ENCODE measurements around the gene PPT2.

The PPT2 gene

GRCh38 chr6:32168807-32169591 lies 15.1 kb downstream of the PPT2 start:
- no peak for TF ChIP-seq CTCF (conservative IDR thresholded peaks at IDR 0.05; ENCODE audit: low read depth, low read length)
- Histone ChIP-seq H2AFZ (ENCODE audit: low read depth) (no peak overlapping the region), H3K79me2 (ENCODE audit: insufficient read depth, low read depth) (no peaks in the 10 kb centered on the region), H3K27me3 (ENCODE audit: insufficient read depth, low read depth) (no peaks in the 10 kb centered on the region), H4K20me1 (ENCODE audit: insufficient read depth) (no peaks in the 10 kb centered on the region), H3K36me3 (ENCODE audit: insufficient read depth) (no peaks in the 10 kb centered on the region), H3K4me3 (IDR thresholded peaks at IDR 0.05; ENCODE audit: insufficient read depth, low read depth, low read length) (no peak overlapping the region), H3K4me2 (no peak overlapping the region), H3K9ac (no peak overlapping the region), H3K4me1 (ENCODE audit: low read depth, poor library complexity, severe bottlenecking) (no peaks in the 10 kb centered on the region), H3K27ac (no peak overlapping the region)

GRCh38 chr6:32170294-32170693 lies 16.4 kb downstream of the PPT2 start:
- no peak overlapping the region for H3K9ac ChIP-seq
- no peaks in the 10 kb centered on the region for H3K27me3 ChIP-seq (ENCODE audit: insufficient read depth, low read depth)
- no peak overlapping the region for H3K27ac ChIP-seq
- TF ChIP-seq CTCF (conservative IDR thresholded peaks at IDR 0.05; ENCODE audit: low read depth, low read length) = no peak
- H3K36me3 ChIP-seq (ENCODE audit: insufficient read depth) = no peaks in the 10 kb centered on the region
- H3K4me1 ChIP-seq (ENCODE audit: low read depth, poor library complexity, severe bottlenecking) = peaks cover 4% of the 10 kb centered on the region
- no peaks in the 10 kb centered on the region for H4K20me1 ChIP-seq (ENCODE audit: insufficient read depth)
- no peak overlapping the region for H3K4me3 ChIP-seq (IDR thresholded peaks at IDR 0.05; ENCODE audit: insufficient read depth, low read depth, low read length)
- no peak overlapping the region for H3K4me2 ChIP-seq
- no peaks in the 10 kb centered on the region for H3K79me2 ChIP-seq (ENCODE audit: insufficient read depth, low read depth)
- H2AFZ ChIP-seq (ENCODE audit: low read depth) = no peak overlapping the region

GRCh38 chr6:32171234-32171633 lies 17.3 kb downstream of the PPT2 start:
- H3K4me2 ChIP-seq = no peak overlapping the region
- no peaks in the 10 kb centered on the region for H3K36me3 ChIP-seq (ENCODE audit: insufficient read depth)
- no peak for TF ChIP-seq CTCF (conservative IDR thresholded peaks at IDR 0.05; ENCODE audit: low read depth, low read length)
- no peak overlapping the region for H3K4me3 ChIP-seq (IDR thresholded peaks at IDR 0.05; ENCODE audit: insufficient read depth, low read depth, low read length)
- peaks cover 6% of the 10 kb centered on the region for H3K4me1 ChIP-seq (ENCODE audit: low read depth, poor library complexity, severe bottlenecking)
- no peak overlapping the region for H2AFZ ChIP-seq (ENCODE audit: low read depth)
- no peaks in the 10 kb centered on the region for H4K20me1 ChIP-seq (ENCODE audit: insufficient read depth)
- no peak overlapping the region for H3K9ac ChIP-seq
- no peak overlapping the region for H3K27ac ChIP-seq
- H3K79me2 ChIP-seq (ENCODE audit: insufficient read depth, low read depth) = no peaks in the 10 kb centered on the region
- H3K27me3 ChIP-seq (ENCODE audit: insufficient read depth, low read depth) = no peaks in the 10 kb centered on the region

GRCh38 chr6:32173051-32173727 lies 19.2 kb downstream of the PPT2 start:
- peaks cover 15% of the 10 kb centered on the region for H3K4me1 ChIP-seq (ENCODE audit: low read depth, poor library complexity, severe bottlenecking)
- TF ChIP-seq CTCF (conservative IDR thresholded peaks at IDR 0.05; ENCODE audit: low read depth, low read length) = no peak

More at GRCh38 chr6:32173051-32173727, 19.2 kb downstream of the PPT2 start:
- Histone ChIP-seq H3K27me3 (ENCODE audit: insufficient read depth, low read depth) (no peaks in the 10 kb centered on the region), H3K9ac (no peak overlapping the region), H3K79me2 (ENCODE audit: insufficient read depth, low read depth) (no peaks in the 10 kb centered on the region), H3K4me3 (IDR thresholded peaks at IDR 0.05; ENCODE audit: insufficient read depth, low read depth, low read length) (no peak overlapping the region), H3K36me3 (ENCODE audit: insufficient read depth) (no peaks in the 10 kb centered on the region), H3K4me2 (no peak overlapping the region), H3K27ac (no peak overlapping the region), H2AFZ (ENCODE audit: low read depth) (no peak overlapping the region), H4K20me1 (ENCODE audit: insufficient read depth) (no peaks in the 10 kb centered on the region)

Measured in KMS-11 (cell line).